GM23338 (cell line): ENCODE results near the gene MLLT10. TPM values are rescaled to one million over a fixed set of nuclear protein-coding genes. Genes with fewer than 3 reads are reported as not detected.

Experiments
- ATAC-seq: fragments of 200-7000 bp; cut with Tn5 transposase; 3 replicates; pipeline ENCODE4 v1.9.1; 2020
- DNase-seq: peaks from one replicate; pipeline ENCODE4 v3.0.0-alpha.2; 2015; ENCODE audit warnings: low spot score
- H2AFZ ChIP-seq: fragments of 200-600 bp; sonication (generic); 2 replicates; pipeline ENCODE4 v1.8.0; 2016; ENCODE audit warnings: antibody characterized with exemption, mild to moderate bottlenecking, moderate library complexity
- H3F3A ChIP-seq: fragments of 200-600 bp; sonication (generic); replicated peaks from 2 replicates; pipeline ENCODE4 v1.8.0; 2017; ENCODE audit warnings: antibody characterized with exemption, mixed run types, low read depth
- H3K27ac ChIP-seq: fragments of 200-600 bp; sonication (generic); 2 replicates; pipeline ENCODE4 v1.6.1; 2016; ENCODE audit warnings: low read depth
- H3K27me3 ChIP-seq: fragments of 200-600 bp; sonication (generic); 2 replicates; pipeline ENCODE4 v1.8.0; 2016; ENCODE audit warnings: mild to moderate bottlenecking, mixed run types, moderate library complexity; ENCODE audit not compliant: insufficient read depth
- H3K36me3 ChIP-seq: fragments of 200-600 bp; sonication (generic); 2 replicates; pipeline ENCODE4 v1.8.0; 2016; ENCODE audit warnings: mild to moderate bottlenecking; ENCODE audit not compliant: insufficient read depth
- H3K4me1 ChIP-seq: fragments of 200-600 bp; sonication (generic); 2 replicates; pipeline ENCODE4 v1.8.0; 2016; ENCODE audit warnings: mild to moderate bottlenecking, moderate library complexity; ENCODE audit not compliant: insufficient read depth
- H3K4me2 ChIP-seq: fragments of 200-600 bp; sonication (generic); 2 replicates; pipeline ENCODE4 v1.7.1; 2017; ENCODE audit warnings: mixed run types
- H3K4me3 ChIP-seq: fragments of 200-600 bp; sonication (generic); 2 replicates; pipeline ENCODE4 v1.6.1; 2016; ENCODE audit warnings: mixed run types
- H3K79me2 ChIP-seq: fragments of 200-600 bp; sonication (generic); replicated peaks from 2 replicates; pipeline ENCODE4 v1.8.0; 2017; ENCODE audit warnings: mild to moderate bottlenecking; ENCODE audit not compliant: insufficient read depth
- H3K9me2 ChIP-seq: fragments of 200-600 bp; sonication (generic); 2 replicates; pipeline ENCODE4 v1.8.0; 2017; ENCODE audit not compliant: insufficient read depth
- H4K20me1 ChIP-seq: fragments of 200-600 bp; sonication (generic); replicated peaks from 2 replicates; pipeline ENCODE4 v1.8.0; 2017; ENCODE audit warnings: mild to moderate bottlenecking; ENCODE audit not compliant: insufficient read depth
- H3K27ac Mint-ChIP-seq: 2 replicates; pipeline ENCODE4 v1.8.0; 2020; ENCODE audit warnings: inconsistent platforms, mild to moderate bottlenecking, moderate library complexity, mixed read lengths
- H3K27me3 Mint-ChIP-seq: 3 replicates; pipeline ENCODE4 v1.8.0; 2022; ENCODE audit warnings: low read depth, mild to moderate bottlenecking, moderate library complexity, mixed read lengths, inconsistent platforms; ENCODE audit not compliant: insufficient read depth, poor library complexity
- H3K36me3 Mint-ChIP-seq: 3 replicates; pipeline ENCODE4 v1.8.0; 2021; ENCODE audit warnings: low read depth, mild to moderate bottlenecking, inconsistent platforms, moderate library complexity, mixed read lengths
- H3K4me1 Mint-ChIP-seq: 3 replicates; pipeline ENCODE4 v1.8.0; 2020; ENCODE audit warnings: mild to moderate bottlenecking, inconsistent platforms, mixed read lengths
- H3K4me3 Mint-ChIP-seq: 3 replicates; pipeline ENCODE4 v1.8.0; 2021; ENCODE audit warnings: moderate library complexity, mild to moderate bottlenecking, inconsistent platforms, mixed read lengths
- H3K9me3 Mint-ChIP-seq: 3 replicates; pipeline ENCODE4 v1.8.0; 2020; ENCODE audit warnings: moderate library complexity, mild to moderate bottlenecking, inconsistent platforms, mixed read lengths
- CREB1 ChIP-seq: fragments of 250-450 bp; sonication (Bioruptor Pico); IDR thresholded peaks from 2 replicates; pipeline ENCODE4 v1.5.0; 2020; ENCODE audit warnings: low read depth, mild to moderate bottlenecking, moderate library complexity
- CTCF ChIP-seq, 2 experiments: fragments of 200-600 bp in 1 of 2; sonication (generic) in 1 of 2; conservative IDR thresholded peaks; 2 replicates each; pipeline versions ENCODE4 v1.5.1 to v1.6.1; 2016 to 2017; ENCODE audit warnings: antibody characterized with exemption in 2 of 2, low read depth in 2 of 2, mild to moderate bottlenecking in 2 of 2, moderate library complexity in 1 of 2
- ETS1 ChIP-seq: IDR thresholded peaks from 2 replicates; pipeline ENCODE4 v1.6.1; 2016; ENCODE audit warnings: antibody characterized with exemption
- EZH2phosphoT487 ChIP-seq: fragments of 200-600 bp; sonication (generic); IDR thresholded peaks from one replicate; pipeline ENCODE4 v1.8.1; 2018; ENCODE audit warnings: antibody characterized with exemption; ENCODE audit not compliant: unreplicated experiment
- JUNB ChIP-seq: IDR thresholded peaks from one replicate; pipeline ENCODE4 v1.6.1; 2016; ENCODE audit warnings: antibody characterized with exemption; ENCODE audit not compliant: unreplicated experiment
- NANOG ChIP-seq: IDR thresholded peaks from 2 replicates; pipeline ENCODE4 v1.6.1; 2016; ENCODE audit warnings: antibody characterized with exemption, borderline replicate concordance
- POLR2AphosphoS5 ChIP-seq: IDR thresholded peaks from 2 replicates; pipeline ENCODE4 v1.6.1; 2016; ENCODE audit warnings: antibody characterized with exemption, low read depth
- REST ChIP-seq: IDR thresholded peaks from one replicate; pipeline ENCODE4 v1.6.1; 2018; ENCODE audit warnings: antibody characterized with exemption; ENCODE audit not compliant: unreplicated experiment
- STAT1 ChIP-seq: IDR thresholded peaks from one replicate; pipeline ENCODE4 v1.6.1; 2016; ENCODE audit warnings: antibody characterized with exemption; ENCODE audit not compliant: unreplicated experiment
- ZNF114 ChIP-seq: fragments of 250-450 bp; sonication (Bioruptor Pico); IDR thresholded peaks from 2 replicates; pipeline ENCODE4 v1.5.0; 2020; ENCODE audit warnings: mild to moderate bottlenecking, moderate library complexity
- ZNF331 ChIP-seq: fragments of 250-450 bp; sonication (Bioruptor Pico); IDR thresholded peaks from 2 replicates; pipeline ENCODE4 v1.5.0; 2020; ENCODE audit warnings: low read depth, mild to moderate bottlenecking, moderate library complexity
- polyA plus RNA-seq: library from polyadenylated mRNA; unstranded; fragments of >200 nt; fragmentation: Nextera tagmentation; extraction: Ambion mirVana; gene quantifications from 2 replicates; pipeline ENCODE4 v1.2.1, GENCODE V29; 2016
- total RNA-seq: library from RNA; depleted of rRNA; stranded (reverse); fragments of >200 nt; shearing (Covaris generic); gene quantifications from 2 replicates; pipeline ENCODE4 v1.2.3, GENCODE V29; 2014

MLLT10 gene
- total and polyA plus RNA-seq, 2 experiments from 2014 or later: 28.8 to 55.4 TPM

- Histone ChIP-seq H3K79me2 (peaks cover 89% of the 10 kb centered on the region), H3K36me3 (no peaks in the 10 kb centered on the region)
Observed at GRCh38 chr10:21699575-21699974, 165.5 kb downstream of the MLLT10 start.

More at GRCh38 chr10:21699575-21699974, 165.5 kb downstream of the MLLT10 start:
- 0 out of 2 replicates have a peak, but pooled peaks cover 3% of the 10 kb centered on the region for H4K20me1 ChIP-seq
- Mint-ChIP-seq H3K36me3 (peaks cover 48% of the 10 kb centered on the region), H3K27me3 (peaks cover 7% of the 10 kb centered on the region), H3K4me1 (peaks cover 18% of the 10 kb centered on the region), H3K9me3 (peaks cover 28% of the 10 kb centered on the region), H3K4me3 (no peak overlapping the region), H3K27ac (no peak overlapping the region)
- ATAC-seq (no peak), DNase-seq (no peak)
- TF ChIP-seq CTCF (conservative IDR thresholded peaks at IDR 0.05; ENCODE audit: low read depth in 2 of 2) (no peak), CREB1 (CRISPR knock-in tag) (no peak), EZH2phosphoT487 (no peak), JUNB (no peak), ZNF114 (CRISPR knock-in tag) (no peak), REST (no peak), NANOG (no peak), ZNF331 (no peak), STAT1 (no peak), POLR2AphosphoS5 (no peak), ETS1 (no peak)
- no peak overlapping the region for H2AFZ ChIP-seq
- peaks cover 8% of the 10 kb centered on the region; the same call in 1 of the 2 replicates for H3K4me1 ChIP-seq
- H3K27me3 ChIP-seq: no peaks in the 10 kb centered on the region
- no peaks in the 10 kb centered on the region for H3F3A ChIP-seq
- no peak overlapping the region for H3K27ac ChIP-seq
- no peak overlapping the region for H3K4me2 ChIP-seq
- H3K4me3 ChIP-seq: no peak overlapping the region
- no peaks in the 10 kb centered on the region for H3K9me2 ChIP-seq
